DLD1 (cell line): Measurements from ENCODE around the gene CAMK4.

Experiments
- in situ Hi-C: cut with HindIII; loops from 2 replicates; pipeline ENCODE4 v1.10.0; 2017; ENCODE audit warnings: low sequenced_read_pairs

Gene CAMK4

DNA sequence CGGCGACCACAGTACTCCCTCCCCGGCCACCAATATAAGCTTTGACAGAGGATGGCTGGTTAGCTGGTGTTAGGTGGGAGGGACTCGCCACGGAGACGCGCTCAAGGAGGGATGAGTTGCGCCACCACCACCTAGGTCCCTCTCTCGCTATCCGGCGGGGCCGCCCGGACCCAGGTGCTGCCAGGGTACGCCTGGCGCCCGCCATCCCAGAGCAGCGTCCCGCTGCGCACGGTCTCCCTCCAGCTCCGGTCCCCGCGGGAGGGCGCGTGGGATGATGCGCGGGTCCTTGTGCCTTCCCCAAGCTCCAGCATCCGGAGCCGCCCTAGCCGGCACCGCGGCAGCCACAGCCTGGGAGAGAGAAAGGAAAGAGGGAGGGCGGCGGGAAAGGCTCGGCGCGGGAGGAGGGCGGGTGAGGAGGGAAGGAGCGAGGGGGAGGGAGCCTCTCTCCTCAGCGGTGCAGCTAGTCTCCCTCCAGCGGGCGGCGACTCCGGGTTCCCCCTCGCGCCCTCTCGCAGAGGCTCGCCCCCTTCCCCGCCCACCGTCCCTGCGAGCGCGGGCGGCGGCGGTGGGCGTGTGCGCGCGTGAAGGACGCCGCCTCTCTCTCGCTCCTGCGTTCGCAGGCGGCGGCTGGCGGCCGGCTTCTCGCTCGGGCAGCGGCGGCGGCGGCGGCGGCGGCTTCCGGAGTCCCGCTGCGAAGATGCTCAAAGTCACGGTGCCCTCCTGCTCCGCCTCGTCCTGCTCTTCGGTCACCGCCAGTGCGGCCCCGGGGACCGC is at the start of gene CAMK4:
TSS of gene CAMK4 (plus strand) at position 598 of the 774 bp plus-strand sequence. CDS start at position 698, 100 bp downstream.
- in situ Hi-C loops = no loop called here

GRCh38 chr5:111183064-111183463 is 41.1 kb upstream of the CAMK4 start:
- in situ Hi-C loops = no loop called here

- in situ Hi-C loops = no loop called here
These were observed 37.1 kb upstream of the CAMK4 start for GRCh38 chr5:111187079-111187478.

- in situ Hi-C loops = no loop called here
These were observed 30.1 kb upstream of the CAMK4 start for GRCh38 chr5:111194053-111194452.

GRCh38 chr5:111194925-111195324 is 29.3 kb upstream of the CAMK4 start:
- in situ Hi-C loops = no loop called here

DNA sequence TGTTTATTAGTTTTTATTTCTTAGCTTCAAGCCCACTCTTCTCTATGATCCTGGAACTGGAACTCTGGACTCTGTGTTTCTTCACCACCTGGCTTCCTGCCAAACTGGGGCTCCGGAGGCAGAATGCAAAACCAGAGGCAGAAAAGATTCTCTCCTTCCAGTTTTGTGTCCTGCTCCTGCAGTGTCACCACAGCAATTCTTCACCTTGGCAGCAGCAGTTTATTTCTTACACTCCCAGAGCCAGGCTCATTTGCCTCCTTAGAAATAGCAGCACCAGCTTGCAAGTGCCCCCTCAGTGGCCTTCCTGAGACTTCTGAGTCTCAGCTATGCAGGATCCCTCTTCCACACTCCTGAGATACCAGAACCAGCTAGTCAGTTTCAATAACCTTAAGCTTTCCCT is 26.7 kb upstream of the CAMK4 start:
- in situ Hi-C loops = no loop called here

- in situ Hi-C loops = no loop called here
These were observed 25.8 kb upstream of the CAMK4 start for GRCh38 chr5:111198281-111198966.

DNA sequence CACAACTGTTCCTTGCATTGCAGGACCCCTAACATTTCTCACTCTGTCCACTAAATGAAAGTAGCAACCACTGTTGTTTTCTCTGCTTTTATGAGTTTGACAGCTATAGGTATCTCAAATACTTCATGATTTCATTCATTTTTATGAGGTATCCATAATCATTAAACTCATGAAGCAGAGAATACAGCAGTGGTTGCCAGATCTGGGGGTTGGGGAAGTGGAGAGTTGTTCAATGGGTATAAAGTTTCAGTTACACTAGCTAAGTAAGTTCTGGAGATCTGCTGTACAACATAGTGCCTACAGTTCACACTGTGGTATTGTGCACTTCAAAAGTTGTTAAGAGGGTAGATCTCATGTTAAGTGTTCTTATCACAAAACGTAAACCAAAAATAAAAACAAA is 23.4 kb upstream of the CAMK4 start:
- in situ Hi-C loops = no loop called here

- in situ Hi-C loops = no loop called here
These were observed 22.5 kb upstream of the CAMK4 start for GRCh38 chr5:111201705-111202104.

- in situ Hi-C loops = no loop called here
These were observed 12.8 kb upstream of the CAMK4 start for GRCh38 chr5:111211341-111211740.

- in situ Hi-C loops = no loop called here
These were observed 10.0 kb upstream of the CAMK4 start for GRCh38 chr5:111214052-111214742.

GRCh38 chr5:111215971-111216370 is 8.2 kb upstream of the CAMK4 start:
- in situ Hi-C loops = no loop called here

GRCh38 chr5:111221139-111221538 is 3.0 kb upstream of the CAMK4 start:
- in situ Hi-C loops = no loop called here

DNA sequence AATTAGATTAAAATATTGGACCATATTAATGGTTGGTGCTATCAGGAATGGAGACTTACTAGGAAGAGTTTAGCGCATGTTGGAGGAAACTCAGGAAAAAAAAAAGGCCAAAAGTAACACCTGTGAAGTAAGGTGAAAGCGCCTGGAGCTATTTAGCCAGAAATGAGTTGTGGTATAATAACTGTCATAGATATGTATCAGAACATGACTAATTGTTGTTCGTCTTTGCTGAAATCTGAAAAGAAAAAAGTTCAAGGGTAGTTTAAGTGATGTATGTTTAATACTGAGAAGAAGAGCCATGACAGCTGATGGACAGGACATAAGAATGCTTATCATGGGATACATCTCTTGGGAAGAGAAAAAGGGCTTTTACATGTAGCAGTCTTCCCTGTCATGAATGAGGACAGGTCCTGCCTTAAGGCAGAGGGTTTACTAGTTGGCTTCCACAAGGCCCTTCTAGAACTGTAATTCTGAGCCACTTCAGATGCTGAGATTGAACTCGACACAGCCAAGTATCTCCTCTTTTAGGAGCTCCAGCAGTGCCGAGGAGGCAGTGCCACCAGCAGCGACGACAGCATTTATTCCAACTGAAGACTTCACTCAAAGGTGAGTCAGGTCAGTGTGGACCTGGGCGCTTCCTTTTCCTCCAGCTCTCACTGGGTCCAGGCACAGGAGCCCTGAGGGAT is 940 bp upstream of the CAMK4 start:
- in situ Hi-C loops = no loop called here

DNA sequence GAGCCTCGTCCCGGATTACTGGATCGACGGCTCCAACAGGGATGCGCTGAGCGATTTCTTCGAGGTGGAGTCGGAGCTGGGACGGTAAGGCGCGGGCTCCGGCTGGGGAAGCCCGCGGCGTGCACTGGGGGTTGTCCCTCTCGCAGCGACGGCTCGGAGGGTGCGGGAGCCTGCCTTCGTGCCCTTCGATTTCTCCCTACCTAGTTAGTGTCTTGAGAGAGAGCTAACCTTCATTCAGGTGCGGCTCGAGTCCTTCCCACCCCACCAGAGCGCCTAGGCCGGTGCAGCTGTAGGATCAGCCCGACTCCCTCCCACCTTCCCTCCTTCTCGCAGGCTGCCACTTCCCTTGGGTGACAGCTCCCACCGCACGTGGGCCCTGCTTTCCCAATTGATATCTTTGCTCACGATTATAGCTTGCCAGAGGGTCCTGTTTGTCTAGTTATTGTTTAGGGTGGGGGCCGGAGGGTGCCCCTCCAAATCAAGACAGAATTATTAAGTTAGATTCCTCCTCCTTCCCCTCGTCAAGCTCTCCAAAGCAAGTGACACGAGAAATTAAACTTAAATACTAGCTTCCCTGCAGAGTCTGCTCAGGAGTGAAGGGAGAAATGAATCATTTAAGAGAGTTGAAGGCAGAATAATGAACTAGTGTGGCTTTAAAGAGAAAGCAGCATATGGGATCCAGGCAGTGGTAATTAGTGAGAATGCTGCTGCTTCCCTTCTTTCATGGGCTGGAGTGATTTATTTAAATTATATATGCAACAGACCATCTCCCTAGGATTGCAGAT is 569 bp downstream of the CAMK4 start:
- in situ Hi-C loops = no loop called here

DNA sequence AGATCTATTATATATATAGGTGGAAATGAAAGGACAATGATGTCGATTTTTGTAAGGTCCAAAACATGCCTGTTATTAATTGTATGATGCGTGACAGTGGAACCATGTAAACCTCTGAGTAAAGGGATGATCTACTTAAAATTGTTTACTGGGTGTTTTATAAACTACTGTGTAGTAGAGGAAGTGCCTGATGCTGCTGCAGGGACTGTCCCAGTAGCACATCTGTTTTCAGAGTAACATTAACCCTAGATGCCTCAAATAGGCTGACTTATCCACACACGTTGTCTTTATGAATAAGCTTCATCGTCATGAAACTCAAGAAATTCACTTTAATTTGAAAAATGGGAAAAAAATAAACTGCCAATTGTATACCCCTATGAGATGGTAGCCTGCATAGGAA is 1.7 kb downstream of the CAMK4 start:
- in situ Hi-C loops = no loop called here

DNA sequence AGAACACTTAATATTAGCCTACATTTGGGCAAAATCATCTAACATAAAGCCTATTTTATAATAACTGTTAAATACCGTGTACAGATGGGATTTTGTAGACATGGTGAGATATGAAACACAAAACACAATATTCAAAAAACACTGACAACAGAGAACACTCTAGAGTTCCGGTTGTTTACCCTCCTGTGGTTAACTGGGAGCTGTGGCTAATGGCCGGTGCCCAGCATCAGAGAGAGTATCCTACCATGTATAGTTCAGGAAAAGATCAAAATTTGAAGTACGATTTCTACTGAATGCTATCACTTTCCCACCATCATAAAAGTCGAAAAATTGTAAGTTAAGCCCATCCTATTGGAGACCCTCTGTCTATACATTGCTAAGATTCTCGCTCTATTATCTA is 2.4 kb downstream of the CAMK4 start:
- in situ Hi-C loops = no loop called here

DNA sequence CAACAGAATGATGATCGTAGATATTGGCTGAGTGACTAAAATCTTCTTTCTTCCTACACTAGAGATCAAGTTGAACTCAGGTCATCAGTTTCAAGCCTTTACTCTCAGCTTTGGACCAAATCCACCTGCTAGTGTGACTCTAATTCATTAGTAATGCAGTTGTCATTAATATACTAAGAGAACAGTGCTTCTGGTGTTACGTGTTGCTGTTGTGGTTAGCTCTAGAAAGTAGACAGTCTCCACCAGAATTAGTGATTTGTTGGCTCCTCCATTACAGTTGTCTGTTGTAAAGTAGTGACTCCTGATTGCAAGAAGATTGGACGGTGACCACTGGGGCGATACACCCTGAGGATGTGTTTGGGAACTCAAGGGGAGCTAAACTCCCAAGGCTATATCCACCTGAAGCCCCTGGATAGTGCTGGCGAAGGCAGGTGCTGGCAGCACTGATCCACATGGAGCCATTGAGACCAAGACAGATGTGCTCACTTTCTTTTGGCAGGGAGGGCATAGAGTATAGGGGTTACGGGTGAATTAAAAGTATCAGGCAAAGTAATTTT is 3.1 kb downstream of the CAMK4 start:
- in situ Hi-C loops = no loop called here

DNA sequence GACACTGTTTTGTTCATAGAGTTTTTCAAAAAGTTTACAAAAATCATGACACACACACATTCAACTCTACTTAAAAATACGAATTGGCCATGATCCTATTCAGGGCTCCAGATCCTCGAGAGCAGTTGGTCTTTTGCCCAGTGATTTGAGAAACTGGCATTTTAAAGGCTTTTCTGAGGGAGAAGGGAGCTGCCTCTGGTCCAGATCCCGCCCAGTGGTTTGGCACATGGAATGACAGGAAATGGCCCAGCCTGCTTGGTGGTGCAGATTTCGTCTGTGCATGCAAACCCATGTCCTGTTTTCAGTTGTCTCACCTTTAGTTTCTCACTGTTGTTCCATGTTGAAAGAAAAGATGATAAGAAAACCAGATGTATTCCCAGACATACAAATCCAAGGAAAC is 3.6 kb downstream of the CAMK4 start:
- in situ Hi-C loops = no loop called here

- in situ Hi-C loops = no loop called here
These were observed 4.5 kb downstream of the CAMK4 start for GRCh38 chr5:111228520-111229220.
